ENCODE results near the gene CLCN3.

- TF ChIP-seq POLR2A (IDR thresholded peaks at IDR 0.05), result no peak
- TF ChIP-seq CTCF (IDR thresholded peaks at IDR 0.05), result no peak
- TF ChIP-seq EP300 (IDR thresholded peaks at IDR 0.05), result no peak
Measured at GRCh38 chr4:169724260-169724659, 103.9 kb downstream of the CLCN3 start.
